CD4-positive, alpha-beta T cell treated with Interleukin-17A for 4 hours (primary cell): ENCODE data around the gene ZSWIM6.

Experiments
- DNase-seq: peaks from one replicate; pipeline ENCODE4 v3.0.0-alpha.2; 2020; ENCODE audit warnings: mixed read lengths

The ZSWIM6 gene

GRCh38 chr5:61307611-61308010 is 24.4 kb upstream of the ZSWIM6 start:
- DNase-seq, result no peak

GRCh38 chr5:61308712-61309111 is 23.3 kb upstream of the ZSWIM6 start:
- no peak for DNase-seq

- DNase-seq, result no peak
Measured at GRCh38 chr5:61309115-61309514, 22.9 kb upstream of the ZSWIM6 start.

GRCh38 chr5:61311056-61311610 is 20.9 kb upstream of the ZSWIM6 start:
- no peak for DNase-seq

GRCh38 chr5:61311836-61312808 is 19.9 kb upstream of the ZSWIM6 start:
- no peak for DNase-seq

GRCh38 chr5:61313960-61314681 is 17.9 kb upstream of the ZSWIM6 start:
- DNase-seq, result no peak

- DNase-seq, result no peak
Measured at GRCh38 chr5:61318376-61318775, 13.7 kb upstream of the ZSWIM6 start.

- DNase-seq, result peak; percentile 22
Measured at GRCh38 chr5:61319388-61320146, 12.5 kb upstream of the ZSWIM6 start.

- no peak for DNase-seq
Measured at GRCh38 chr5:61320860-61321259, 11.2 kb upstream of the ZSWIM6 start.

- no peak for DNase-seq
Measured at GRCh38 chr5:61321669-61322068, 10.4 kb upstream of the ZSWIM6 start.

GRCh38 chr5:61322738-61323725 is 9.0 kb upstream of the ZSWIM6 start:
- no peak for DNase-seq

GRCh38 chr5:61327760-61328753 is 4.0 kb upstream of the ZSWIM6 start:
- DNase-seq, result no peak

- DNase-seq, result no peak
Measured at GRCh38 chr5:61328791-61329549, 3.1 kb upstream of the ZSWIM6 start.

- peak; percentile 36 for DNase-seq
Measured at GRCh38 chr5:61329550-61330128, 2.4 kb upstream of the ZSWIM6 start.

- DNase-seq, result peak; percentile 42
Measured at GRCh38 chr5:61330341-61330844, 1.7 kb upstream of the ZSWIM6 start.

- DNase-seq, result peak; percentile 82
Measured at GRCh38 chr5:61330845-61331406, 1.1 kb upstream of the ZSWIM6 start.

GRCh38 chr5:61332358-61332749 is 296 bp downstream of the ZSWIM6 start:
- DNase-seq, result peak; percentile 62

GRCh38 chr5:61332851-61333320 is 828 bp downstream of the ZSWIM6 start:
- peak; percentile 47 for DNase-seq
